G401 (cell line): Measurements from ENCODE around the gene BMPR2. TPM values are rescaled to one million over a fixed set of nuclear protein-coding genes. Genes with fewer than 3 reads are reported as not detected.
"Not testable (repeated sequence)": the region's sequence is repeated elsewhere in the genome, so short reads cannot be mapped to it uniquely, and the experiment has no call there.

Experiments
- DNase-seq: peaks from one replicate; pipeline ENCODE4 v3.0.0-alpha.2; 2015; ENCODE audit warnings: low spot score
- in situ Hi-C: cut with HindIII; loops from 2 replicates; pipeline ENCODE4 v1.10.0; 2016; ENCODE audit warnings: low sequenced_read_pairs, mixed read lengths
- total RNA-seq: library from RNA; depleted of rRNA; stranded (reverse); fragments of >200 nt; shearing (Covaris generic); gene quantifications from 2 replicates; pipeline ENCODE4 v1.2.3, GENCODE V29; 2014

Gene BMPR2
- total RNA-seq, 1 experiment from 2014 or later = 11.3 TPM

DNA sequence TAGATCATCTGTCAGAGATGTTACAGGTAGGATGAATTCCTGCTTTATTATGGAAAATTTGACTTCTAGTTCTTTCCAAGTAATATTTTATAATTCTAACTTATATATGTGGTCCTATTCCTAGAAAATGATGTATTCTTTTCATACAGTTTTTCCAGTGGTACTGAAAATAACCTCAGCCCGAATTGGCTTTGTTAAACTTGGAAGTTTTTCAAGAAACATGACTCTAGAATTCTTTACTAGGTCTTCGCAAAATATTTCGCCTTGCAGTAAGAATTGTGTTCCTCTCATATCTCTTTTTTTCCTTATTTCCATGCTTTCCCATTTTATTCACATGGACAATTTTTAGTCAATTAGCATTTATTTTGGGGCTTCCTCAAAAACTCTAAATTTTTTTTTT, 60.5 kb downstream of the BMPR2 start:
- in situ Hi-C loops = no loop called here
- no peak for DNase-seq

DNA sequence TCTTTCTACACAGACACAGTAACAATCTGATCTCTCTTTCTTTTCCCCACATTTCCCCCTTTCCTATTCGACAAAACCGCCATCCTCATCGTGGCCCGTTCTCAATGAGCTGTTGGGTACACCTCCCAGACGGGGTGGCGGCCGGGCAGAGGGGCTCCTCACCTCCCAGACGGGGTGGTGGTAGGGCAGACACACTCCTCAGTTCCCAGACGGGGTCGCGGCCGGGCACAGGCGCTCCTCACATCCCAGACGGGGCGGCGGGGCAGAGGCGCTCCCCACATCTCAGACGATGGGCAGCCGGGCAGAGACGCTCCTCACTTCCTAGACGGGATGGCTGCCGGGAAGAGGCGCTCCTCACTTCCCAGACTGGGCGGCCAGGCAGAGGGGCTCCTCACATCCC, 64.0 kb downstream of the BMPR2 start:
- in situ Hi-C loops, DNase-seq: not testable (repeated sequence)

- DNase-seq = no peak
- in situ Hi-C loops = no loop called here
These were observed 66.8 kb downstream of the BMPR2 start for GRCh38 chr2:202442882-202443281.

DNA sequence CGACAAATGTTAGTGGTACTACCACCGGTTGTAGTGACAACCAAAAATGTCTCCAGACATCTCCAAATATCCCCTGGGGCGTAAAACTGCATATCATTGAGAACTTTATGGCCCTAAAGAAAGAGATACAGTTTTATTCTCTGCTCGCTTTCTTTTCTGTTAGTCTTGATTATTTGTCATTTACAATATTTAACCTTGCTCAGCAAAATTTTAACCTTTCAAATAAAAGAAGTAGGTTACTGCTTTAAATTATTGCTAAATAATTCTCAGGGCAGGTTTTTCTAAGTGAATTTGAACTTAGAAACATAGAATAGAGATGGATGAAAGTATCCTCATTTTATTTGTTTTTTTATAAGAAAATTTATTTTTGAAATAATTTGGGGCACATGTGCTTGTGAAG, 67.9 kb downstream of the BMPR2 start:
- no peak for DNase-seq
- in situ Hi-C loops = no loop called here

- DNase-seq = no peak
- in situ Hi-C loops = no loop called here
These were observed 73.2 kb downstream of the BMPR2 start for GRCh38 chr2:202449344-202449743.

DNA sequence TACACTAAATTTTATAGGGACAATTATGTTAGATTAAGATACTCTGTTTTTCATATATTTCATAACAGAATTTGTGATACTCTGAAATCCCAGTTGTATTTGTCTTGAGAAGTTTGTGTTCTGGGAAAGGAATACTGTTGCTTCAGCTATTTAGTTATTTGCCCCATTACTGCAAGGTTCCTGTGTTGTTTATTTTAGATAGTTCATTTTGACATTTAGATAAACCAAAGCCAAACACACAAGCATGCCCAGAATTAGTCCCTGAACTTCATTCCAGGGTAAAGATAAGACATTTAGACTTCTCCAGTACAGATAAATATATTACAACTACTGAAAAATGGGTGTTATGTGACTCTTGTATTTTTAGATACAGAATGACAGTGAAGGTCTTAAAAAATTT, 74.7 kb downstream of the BMPR2 start:
- DNase-seq = no peak
- in situ Hi-C loops = no loop called here

DNA sequence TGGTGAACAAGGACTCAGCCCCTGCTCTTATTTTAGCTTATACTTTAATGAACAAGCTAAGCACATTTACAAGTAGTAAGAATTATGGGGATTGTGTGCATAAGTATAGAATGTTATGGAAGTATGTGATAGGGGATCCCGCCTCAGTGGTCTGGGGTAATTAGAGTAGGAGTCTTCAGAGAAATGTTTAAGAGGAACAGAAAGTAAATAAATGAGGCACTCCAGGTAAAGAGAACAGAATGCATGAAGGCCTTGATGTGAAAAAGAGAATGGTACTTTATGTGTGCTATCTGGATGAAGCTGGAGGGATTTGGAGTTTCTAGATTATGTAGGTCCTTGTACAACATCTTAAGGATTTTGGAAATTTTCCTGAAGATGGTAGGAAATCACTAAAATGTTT, 76.6 kb downstream of the BMPR2 start:
- in situ Hi-C loops = no loop called here
- DNase-seq = no peak

DNA sequence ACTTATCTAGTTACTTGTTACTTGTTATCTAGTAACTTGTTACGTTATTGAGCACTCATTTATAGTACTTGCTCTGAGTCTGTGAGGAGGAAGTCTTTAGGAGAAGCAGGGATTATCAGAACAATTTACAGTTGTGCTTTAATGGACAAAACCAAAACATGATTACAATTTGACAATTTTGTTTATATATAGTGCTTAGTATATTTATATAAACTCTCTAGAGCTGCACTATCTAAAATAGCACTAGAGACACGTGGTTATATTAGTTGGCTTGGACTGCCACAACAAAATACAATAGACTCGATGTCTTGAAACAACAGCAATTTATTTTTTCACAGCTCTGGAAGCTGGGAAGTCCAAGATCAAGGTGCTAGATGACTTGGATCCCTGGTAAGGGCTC, 78.4 kb downstream of the BMPR2 start:
- in situ Hi-C loops = no loop called here
- DNase-seq = no peak

GRCh38 chr2:202455114-202455513, 79.0 kb downstream of the BMPR2 start:
- DNase-seq = no peak
- in situ Hi-C loops = no loop called here

DNA sequence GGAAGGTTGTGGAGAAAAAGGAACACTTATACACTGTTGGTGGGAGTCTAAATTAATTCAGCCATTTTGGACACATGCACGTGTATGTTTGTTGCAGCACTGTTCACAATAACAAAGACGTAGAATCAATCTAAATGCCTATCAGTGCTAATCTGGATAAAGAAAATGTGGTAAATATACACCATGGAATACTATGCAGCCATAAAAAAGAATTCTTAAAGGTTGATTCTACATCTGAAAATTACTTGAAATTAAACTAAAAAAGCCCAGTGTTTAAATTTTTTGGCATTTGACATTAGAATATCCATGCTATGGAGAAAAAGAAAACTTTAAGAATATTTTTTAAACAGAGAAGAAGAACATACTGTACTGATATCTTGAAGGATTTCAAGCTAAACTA, 84.0 kb downstream of the BMPR2 start:
- DNase-seq = no peak
- in situ Hi-C loops = no loop called here

DNA sequence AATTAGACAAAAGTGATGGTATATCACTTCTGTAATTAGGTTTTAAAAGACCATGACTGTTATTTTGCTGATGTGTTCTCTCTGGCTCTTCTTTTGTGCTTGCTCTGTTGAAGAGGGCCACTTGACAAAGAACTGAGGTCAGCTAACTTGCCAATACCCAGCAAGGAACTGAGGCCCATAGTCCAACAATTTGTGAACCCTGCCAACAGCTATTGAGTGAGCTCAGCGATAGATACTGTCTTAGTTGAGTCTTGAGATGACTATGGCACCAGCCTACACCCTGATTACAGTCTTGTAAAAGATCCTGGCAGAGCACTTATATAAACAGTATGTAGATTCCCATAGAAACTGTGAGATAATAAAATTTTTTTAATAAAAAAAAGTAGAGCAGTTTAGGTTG, 103.0 kb downstream of the BMPR2 start:
- in situ Hi-C loops = no loop called here
- no peak for DNase-seq

- DNase-seq = no peak
- in situ Hi-C loops = no loop called here
These were observed 103.5 kb downstream of the BMPR2 start for GRCh38 chr2:202479610-202480009.

GRCh38 chr2:202486351-202486750, 110.2 kb downstream of the BMPR2 start:
- DNase-seq = no peak
- in situ Hi-C loops = no loop called here

DNA sequence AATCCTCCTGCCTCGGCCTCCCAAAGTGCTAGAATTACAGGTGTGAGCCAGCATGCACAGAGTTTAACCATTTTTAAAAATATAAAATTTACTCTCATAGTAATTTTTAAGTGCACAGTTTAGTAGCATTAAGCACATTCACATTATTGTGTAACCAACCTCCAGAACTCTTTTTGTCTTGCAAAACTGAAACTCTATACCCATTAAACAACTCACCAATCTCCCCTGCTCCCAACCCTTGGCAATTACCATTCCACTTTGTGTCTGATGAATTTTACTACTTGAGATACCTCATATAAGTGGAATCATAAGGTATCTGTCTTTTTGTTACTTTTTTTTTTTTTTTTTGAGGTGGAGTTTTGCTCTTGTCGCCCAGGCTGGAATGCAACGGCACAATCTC, 112.5 kb downstream of the BMPR2 start:
- in situ Hi-C loops = no loop called here
- no peak for DNase-seq

GRCh38 chr2:202490479-202490878, 114.4 kb downstream of the BMPR2 start:
- in situ Hi-C loops = no loop called here
- DNase-seq = no peak

GRCh38 chr2:202491514-202491913, 115.4 kb downstream of the BMPR2 start:
- DNase-seq = no peak
- in situ Hi-C loops = no loop called here

- peak; percentile 26 for DNase-seq
- in situ Hi-C loops = no loop called here
These were observed 118.4 kb downstream of the BMPR2 start for GRCh38 chr2:202494300-202495229.

DNA sequence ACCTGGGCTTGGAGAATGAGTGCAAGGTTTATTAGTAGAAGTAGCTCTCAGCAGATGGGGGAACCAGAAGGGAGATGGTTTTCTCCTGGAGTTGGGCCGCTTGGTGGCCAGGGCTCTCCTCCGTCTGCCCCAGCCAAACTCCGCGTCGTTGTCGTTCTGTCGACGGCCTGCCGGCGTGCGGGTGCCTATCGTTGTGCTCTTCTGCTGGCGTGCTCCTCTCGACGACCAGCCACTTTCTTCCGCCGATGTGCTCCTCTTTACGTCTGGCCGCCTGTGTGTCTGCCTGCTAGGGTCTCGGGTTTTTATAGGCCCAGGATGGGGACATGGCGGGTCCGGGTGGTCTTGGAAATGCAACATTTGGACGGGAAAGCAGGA, 119.1 kb downstream of the BMPR2 start:
- no peak for DNase-seq
- in situ Hi-C loops = no loop called here

- in situ Hi-C loops, DNase-seq: not testable (repeated sequence)
These were observed 120.8 kb downstream of the BMPR2 start for GRCh38 chr2:202496835-202497472.

- DNase-seq, in situ Hi-C loops: not testable (repeated sequence)
These were observed 121.3 kb downstream of the BMPR2 start for GRCh38 chr2:202497473-202497866.

GRCh38 chr2:202499841-202500240, 123.7 kb downstream of the BMPR2 start:
- in situ Hi-C loops, DNase-seq: not testable (repeated sequence)
